ENCODE measurements around the gene LIPC.

DNA sequence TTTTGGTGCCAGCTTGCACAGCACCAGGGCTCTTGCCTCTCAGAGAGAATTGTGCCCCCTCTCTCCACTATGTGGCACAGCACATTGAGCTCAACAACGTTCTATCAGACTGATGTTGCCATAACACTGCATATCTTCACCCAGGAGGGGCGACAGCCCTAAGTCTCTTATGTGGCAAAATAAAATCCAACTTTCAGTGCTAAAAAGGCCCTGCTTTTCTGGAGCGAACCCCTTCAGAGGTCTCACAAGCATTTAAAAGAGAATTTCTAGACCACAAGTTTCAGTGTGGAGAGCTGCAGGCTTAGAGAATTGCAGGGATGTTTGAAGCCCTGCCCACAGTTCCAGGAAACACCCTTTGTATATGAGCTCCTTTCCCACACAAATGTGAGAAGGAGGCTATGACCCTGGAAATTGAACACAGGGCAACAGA, 85.5 kb downstream of the LIPC start:
- TF ChIP-seq, protein P1, sequence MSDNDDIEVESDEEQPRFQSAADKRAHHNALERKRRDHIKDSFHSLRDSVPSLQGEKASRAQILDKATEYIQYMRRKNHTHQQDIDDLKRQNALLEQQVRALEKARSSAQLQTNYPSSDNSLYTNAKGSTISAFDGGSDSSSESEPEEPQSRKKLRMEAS (IDR thresholded peaks at IDR 0.05) = no peak
- no peak for TF ChIP-seq CEBPB (IDR thresholded peaks at IDR 0.05)
- TF ChIP-seq TAF1 (IDR thresholded peaks at IDR 0.05; ENCODE audit: low read depth) = no peak
- TF ChIP-seq, protein P2, sequence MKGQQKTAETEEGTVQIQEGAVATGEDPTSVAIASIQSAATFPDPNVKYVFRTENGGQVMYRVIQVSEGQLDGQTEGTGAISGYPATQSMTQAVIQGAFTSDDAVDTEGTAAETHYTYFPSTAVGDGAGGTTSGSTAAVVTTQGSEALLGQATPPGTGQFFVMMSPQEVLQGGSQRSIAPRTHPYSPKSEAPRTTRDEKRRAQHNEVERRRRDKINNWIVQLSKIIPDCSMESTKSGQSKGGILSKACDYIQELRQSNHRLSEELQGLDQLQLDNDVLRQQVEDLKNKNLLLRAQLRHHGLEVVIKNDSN (IDR thresholded peaks at IDR 0.05) = no peak
